Measurements from ENCODE around the gene ACY1.

ACY1 gene

DNA sequence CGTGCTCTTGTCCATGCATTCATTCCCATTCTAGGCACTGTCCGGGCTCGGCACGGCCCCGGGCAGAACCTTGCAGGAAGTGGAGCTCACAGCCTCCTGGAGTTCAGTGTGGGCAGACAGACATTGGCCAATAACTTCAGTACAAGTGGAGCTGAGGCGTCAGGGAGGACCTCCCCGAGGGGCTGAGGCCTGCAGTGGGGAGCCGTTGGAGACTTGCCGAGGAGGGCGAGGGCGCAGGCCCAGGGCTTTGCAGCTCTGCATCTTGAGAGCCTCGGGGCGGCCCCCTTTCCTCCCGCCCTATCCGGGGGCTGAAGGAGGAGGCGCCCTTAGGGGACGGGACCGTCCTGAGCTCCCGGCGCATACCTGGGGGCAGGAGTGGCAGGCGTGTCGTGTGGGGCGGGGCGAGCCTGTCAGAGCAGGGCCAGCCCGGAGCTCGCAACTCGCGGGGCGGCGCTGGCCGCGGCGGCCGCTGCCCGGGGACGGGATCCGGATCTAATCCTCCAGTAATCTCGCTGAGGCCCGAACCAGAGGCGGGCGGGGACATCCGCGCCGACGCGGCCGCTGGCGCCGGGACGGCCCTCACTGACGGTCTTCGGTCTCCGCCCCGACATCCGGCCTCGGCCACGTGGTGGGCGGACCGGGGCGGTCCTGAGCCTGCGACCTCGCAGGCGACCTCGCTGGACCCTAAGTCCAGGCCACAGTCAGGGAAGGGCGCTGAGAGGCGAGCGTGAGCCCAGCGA, at the start of gene ACY1:
Gene ACY1, plus strand, starts transcription at position 698 of the 740 bp plus-strand sequence. CDS start 530 bp downstream, outside the sequence.
- TF ChIP-seq ZFX (IDR thresholded peaks at IDR 0.05; ENCODE audit: borderline replicate concordance): no peak
- TF ChIP-seq, protein P1, sequence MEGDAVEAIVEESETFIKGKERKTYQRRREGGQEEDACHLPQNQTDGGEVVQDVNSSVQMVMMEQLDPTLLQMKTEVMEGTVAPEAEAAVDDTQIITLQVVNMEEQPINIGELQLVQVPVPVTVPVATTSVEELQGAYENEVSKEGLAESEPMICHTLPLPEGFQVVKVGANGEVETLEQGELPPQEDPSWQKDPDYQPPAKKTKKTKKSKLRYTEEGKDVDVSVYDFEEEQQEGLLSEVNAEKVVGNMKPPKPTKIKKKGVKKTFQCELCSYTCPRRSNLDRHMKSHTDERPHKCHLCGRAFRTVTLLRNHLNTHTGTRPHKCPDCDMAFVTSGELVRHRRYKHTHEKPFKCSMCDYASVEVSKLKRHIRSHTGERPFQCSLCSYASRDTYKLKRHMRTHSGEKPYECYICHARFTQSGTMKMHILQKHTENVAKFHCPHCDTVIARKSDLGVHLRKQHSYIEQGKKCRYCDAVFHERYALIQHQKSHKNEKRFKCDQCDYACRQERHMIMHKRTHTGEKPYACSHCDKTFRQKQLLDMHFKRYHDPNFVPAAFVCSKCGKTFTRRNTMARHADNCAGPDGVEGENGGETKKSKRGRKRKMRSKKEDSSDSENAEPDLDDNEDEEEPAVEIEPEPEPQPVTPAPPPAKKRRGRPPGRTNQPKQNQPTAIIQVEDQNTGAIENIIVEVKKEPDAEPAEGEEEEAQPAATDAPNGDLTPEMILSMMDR (IDR thresholded peaks at IDR 0.05): peak; percentile 52; the same call in 1 of the 2 replicates

DNA sequence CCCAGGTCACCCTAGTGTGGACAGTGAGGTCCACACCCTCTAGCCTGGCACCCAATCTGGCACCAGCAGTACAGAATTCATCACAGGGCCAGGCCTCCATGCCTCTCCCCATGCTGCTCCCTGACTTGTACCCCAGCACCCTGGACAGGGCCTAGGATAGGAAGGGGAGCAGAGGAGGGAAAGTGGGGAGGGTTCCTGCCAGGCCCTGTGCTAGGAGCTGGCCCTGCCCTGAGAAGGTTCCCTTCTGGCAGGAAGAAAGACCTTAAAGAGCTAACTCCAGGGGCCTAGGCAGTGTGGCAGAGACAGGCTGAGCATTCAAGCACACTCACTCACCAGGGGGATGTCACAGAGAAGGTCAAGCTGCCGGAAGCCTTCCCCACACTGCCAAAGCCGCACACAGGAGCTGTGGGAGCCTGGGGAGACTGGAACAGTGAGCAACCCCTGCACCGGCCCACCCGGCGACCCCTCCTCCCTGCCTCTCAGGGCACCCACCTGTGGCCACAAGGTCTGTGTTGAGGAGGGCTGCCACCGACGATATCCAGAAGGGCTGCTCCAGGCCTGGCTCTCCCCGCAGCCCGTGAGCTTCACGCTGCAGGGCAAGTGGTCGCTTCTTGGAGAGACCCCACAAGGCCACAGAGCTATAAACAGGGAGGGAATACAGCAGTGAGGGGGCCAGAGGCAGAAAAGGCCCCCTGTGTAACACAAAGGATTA, 49.0 kb upstream of the ACY1 start:
- TF ChIP-seq, protein P1 (IDR thresholded peaks at IDR 0.05): no peak
- TF ChIP-seq ZFX (IDR thresholded peaks at IDR 0.05; ENCODE audit: borderline replicate concordance): no peak

More for the DNA sequence above, at the start of gene ACY1:
- H3K27ac ChIP-seq: peak within 1 kb of the TSS; percentile 99

DNA sequence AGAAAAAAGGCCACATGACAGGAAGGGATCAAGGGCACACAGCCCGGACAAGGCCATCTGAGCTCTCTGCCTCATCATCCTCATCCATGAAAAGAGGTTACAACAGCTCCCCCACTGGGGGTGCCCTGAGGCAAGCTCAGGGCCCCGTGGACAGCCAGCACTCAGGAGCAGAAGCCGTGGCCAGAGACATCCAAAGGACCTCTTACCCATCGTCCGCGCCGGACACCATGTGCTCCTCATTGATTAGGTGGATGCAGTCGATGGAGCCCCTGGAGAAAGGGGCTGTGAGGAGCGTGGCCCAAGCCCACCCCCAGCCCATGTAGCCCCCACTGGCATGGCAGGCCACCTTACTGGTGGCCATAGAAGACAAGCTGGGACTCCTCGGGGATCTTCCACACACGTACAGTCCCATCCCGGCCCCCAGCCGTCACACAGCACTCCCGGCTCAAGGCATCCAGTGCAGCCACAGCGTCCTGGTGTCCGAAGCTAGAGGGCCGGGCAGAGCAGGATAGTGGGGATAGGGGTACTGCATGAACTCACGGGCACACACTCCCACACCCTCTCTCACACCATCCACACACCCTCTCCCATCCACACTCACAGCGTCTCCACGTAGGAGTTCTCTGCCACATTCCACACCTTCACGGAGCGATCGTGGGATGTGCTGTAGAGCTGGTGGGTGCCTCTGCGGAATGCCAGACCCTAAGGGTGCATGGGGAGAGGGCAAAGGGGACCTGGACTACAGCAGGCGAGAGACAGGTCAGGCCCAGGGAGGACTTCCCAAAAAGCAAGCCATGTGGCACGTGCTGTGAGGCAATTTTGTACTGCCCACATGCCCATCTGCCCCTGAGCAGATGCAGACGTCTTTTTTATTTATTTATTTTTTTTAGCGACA, 48.1 kb upstream of the ACY1 start:
- no peak for TF ChIP-seq ZFX (IDR thresholded peaks at IDR 0.05; ENCODE audit: borderline replicate concordance)
- TF ChIP-seq, protein P1 (IDR thresholded peaks at IDR 0.05): no peak
- H3K27ac ChIP-seq: no peak overlapping the region

More for the DNA sequence above, 49.0 kb upstream of the ACY1 start:
- H3K27ac ChIP-seq: no peak overlapping the region

DNA sequence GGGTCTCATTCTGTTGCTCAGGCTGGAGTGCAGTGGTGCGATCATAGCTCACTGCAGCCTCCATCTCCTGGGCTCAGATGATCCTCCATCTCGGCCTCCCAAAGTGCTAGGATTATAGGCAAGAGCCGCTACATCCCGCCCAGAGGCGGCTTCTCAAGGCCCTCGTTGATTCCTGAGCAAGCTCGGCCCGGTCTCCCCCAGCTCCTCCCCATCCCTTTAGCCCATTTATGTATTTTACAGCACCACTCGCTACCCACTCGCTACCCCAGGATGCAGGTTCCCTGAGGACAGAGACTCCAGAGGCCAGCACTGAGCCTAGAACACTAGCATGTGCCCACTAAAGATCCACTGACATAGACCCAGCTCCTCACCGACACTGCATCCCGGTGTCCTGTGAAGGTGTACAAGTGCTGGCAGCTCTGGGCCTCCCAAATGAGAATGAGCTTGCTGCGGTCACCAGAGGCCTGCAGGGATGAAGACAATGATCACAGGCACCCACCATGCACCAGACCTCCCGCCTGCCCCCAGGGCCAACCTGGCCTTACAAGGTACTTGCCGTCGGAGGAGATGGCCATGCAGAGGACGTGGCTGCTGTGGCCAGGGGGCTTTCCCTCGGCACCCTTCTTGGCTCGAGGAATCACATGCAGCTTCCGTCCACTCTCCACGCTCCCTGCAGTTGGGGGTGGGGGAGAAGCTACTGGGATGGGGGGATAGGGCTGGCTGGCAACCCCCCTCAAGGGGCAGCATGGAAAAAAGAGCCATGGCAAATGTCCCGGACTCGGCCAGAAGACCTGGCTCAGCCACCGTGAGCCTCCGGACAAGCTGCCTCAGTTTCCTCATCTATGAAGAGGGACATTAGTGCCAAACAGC, 47.2 kb upstream of the ACY1 start:
- H3K27ac ChIP-seq: no peak overlapping the region
- TF ChIP-seq ZFX (IDR thresholded peaks at IDR 0.05; ENCODE audit: borderline replicate concordance): no peak
- TF ChIP-seq, protein P1 (IDR thresholded peaks at IDR 0.05): no peak

DNA sequence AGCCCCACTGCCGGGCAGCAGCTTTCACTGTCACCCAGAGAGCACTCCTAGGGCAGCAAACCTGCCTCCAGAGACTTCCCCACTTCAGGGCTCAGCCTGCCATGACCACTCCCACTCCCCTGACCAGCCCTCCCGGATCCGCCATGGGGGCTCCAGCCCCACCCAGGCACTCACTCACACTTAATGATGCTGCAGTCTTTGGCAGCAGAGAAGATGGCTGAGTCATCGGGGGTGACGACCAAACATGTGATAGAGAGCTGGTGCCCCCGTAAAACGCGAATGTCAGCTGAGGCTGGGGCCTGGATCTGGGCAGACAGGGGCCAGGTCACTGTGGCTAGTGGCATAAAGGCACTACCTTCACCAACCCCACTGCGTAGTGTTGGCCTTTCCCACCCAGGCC, 46.3 kb upstream of the ACY1 start:
- TF ChIP-seq, protein P1 (IDR thresholded peaks at IDR 0.05): no peak
- no peak for TF ChIP-seq ZFX (IDR thresholded peaks at IDR 0.05; ENCODE audit: borderline replicate concordance)
- no peak overlapping the region for H3K27ac ChIP-seq

Measured in 22Rv1 (cell line).